ENCODE results near the gene TRPM1.

GRCh38 chr15:31091481-31091880, 10.0 kb downstream of the TRPM1 start:
- TF ChIP-seq EZH2 (optimal IDR thresholded peaks at IDR 0.05; ENCODE audit: low read depth, low read length) (no peak), CTCF (IDR thresholded peaks at IDR 0.05; ENCODE audit: low read length) (no peak)
